Measurements from ENCODE around the gene SIPA1.

The SIPA1 gene

DNA sequence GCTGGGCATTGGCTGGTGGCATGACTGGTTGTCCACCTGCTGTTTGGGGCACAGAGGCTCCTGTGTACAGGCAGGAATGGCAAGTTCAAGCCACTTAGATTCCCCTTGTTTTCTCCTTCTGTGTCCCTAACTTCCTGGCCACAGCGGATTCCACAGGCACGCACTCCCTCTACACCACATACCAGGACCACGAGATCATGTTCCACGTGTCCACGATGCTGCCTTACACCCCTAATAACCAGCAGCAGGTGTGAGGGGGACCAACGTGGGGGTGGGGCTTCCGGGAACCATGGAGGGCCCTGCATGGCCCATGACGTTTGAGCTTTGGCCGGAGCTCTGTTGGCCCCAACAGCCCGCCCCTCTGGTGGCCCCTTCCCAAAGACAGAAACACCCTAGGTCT is 7.8 kb downstream of the SIPA1 start:
- TF ChIP-seq, protein P1, sequence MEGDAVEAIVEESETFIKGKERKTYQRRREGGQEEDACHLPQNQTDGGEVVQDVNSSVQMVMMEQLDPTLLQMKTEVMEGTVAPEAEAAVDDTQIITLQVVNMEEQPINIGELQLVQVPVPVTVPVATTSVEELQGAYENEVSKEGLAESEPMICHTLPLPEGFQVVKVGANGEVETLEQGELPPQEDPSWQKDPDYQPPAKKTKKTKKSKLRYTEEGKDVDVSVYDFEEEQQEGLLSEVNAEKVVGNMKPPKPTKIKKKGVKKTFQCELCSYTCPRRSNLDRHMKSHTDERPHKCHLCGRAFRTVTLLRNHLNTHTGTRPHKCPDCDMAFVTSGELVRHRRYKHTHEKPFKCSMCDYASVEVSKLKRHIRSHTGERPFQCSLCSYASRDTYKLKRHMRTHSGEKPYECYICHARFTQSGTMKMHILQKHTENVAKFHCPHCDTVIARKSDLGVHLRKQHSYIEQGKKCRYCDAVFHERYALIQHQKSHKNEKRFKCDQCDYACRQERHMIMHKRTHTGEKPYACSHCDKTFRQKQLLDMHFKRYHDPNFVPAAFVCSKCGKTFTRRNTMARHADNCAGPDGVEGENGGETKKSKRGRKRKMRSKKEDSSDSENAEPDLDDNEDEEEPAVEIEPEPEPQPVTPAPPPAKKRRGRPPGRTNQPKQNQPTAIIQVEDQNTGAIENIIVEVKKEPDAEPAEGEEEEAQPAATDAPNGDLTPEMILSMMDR (IDR thresholded peaks at IDR 0.05; ENCODE audit: low read depth, low read length) = no peak
- H3K4me3 ChIP-seq (replicated peaks in 1 of 2; ENCODE audit: low read depth in 2 of 2, low read length in 2 of 2) = no peak overlapping the region
- DNase-seq (ENCODE audit: low read depth in 2 of 2) = peak; percentile 14 to 53

DNA sequence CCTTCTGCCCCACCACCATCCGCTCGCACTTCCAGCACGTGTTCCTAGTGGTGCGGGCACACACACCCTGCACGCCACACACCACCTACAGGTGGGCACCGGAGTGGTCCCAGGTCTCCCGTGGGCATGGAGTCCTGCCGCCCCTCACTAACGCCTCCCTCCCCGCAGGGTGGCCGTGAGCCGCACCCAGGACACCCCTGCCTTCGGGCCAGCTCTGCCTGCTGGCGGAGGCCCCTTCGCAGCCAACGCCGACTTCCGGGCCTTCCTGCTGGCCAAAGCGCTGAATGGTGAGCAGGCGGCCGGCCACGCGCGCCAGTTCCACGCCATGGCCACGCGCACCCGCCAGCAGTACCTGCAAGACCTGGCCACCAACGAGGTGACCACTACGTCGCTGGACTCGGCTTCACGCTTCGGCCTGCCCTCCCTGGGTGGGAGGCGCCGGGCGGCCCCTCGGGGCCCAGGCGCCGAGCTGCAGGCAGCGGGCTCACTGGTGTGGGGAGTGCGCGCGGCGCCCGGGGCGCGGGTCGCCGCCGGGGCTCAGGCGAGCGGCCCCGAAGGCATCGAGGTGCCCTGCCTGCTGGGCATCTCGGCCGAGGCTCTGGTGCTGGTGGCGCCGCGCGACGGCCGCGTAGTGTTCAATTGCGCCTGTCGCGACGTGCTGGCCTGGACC is 8.5 kb downstream of the SIPA1 start:
- DNase-seq (ENCODE audit: low read depth in 2 of 2) = no peak
- no peak overlapping the region for H3K4me3 ChIP-seq (replicated peaks in 1 of 2; ENCODE audit: low read depth in 2 of 2, low read length in 2 of 2)
- TF ChIP-seq, protein P1 (IDR thresholded peaks at IDR 0.05; ENCODE audit: low read depth, low read length) = no peak

DNA sequence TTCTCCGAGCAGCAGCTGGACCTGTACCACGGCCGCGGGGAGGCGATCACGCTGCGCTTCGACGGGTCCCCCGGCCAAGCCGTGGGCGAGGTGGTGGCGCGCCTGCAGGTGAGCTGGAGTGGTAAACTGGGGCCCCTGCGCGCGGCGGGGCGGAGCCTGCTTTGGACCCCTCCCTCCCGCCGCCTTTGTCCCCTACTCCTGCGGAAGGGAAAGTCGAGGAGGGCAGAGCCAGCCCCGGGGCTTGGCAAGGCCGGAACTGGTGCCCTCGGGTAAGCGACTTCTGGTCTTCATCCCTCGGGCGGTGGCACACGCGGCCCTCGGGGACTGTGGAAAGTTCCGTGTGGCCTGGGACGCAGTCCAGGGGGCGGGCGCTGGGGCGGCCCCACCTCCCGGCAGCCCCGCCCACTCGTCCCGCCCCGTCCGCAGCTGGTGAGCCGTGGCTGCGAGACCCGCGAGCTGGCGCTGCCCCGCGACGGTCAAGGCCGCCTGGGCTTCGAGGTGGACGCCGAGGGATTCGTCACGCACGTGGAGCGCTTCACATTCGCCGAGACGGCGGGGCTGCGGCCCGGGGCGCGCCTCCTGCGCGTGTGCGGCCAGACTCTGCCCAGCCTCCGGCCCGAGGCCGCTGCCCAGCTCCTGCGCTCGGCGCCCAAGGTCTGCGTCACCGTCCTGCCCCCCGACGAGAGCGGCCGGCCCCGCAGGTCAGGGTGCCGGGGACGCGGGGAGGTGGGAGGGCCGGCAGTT is 9.2 kb downstream of the SIPA1 start:
- H3K4me3 ChIP-seq (replicated peaks in 1 of 2; ENCODE audit: low read depth in 2 of 2, low read length in 2 of 2) = no peak overlapping the region
- TF ChIP-seq, protein P1 (IDR thresholded peaks at IDR 0.05; ENCODE audit: low read depth, low read length) = no peak
- DNase-seq (ENCODE audit: low read depth in 2 of 2) = peak in 1 of 2 donors; percentile 15

DNA sequence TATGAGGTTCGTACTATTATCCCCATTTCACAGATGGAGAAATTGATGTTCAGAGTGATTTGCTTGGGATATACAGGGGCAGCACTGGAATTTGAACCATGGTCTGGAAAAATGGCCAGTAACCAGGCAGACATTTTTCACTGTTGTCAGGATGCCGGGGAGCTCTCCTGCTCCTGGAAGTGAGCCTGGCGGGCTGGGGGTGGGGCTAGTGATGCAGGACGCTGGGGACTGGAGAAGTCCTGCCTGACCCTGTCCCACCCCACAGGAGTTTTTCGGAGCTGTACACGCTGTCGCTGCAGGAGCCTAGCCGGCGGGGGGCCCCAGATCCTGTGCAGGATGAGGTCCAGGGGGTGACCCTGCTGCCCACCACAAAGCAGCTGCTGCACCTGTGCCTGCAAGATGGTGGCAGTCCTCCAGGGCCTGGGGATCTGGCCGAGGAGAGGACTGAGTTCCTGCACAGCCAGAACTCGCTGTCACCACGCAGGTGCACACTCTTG is 11.1 kb downstream of the SIPA1 start:
- H3K4me3 ChIP-seq (replicated peaks in 1 of 2; ENCODE audit: low read depth in 2 of 2, low read length in 2 of 2) = no peak overlapping the region
- TF ChIP-seq, protein P1 (IDR thresholded peaks at IDR 0.05; ENCODE audit: low read depth, low read length) = no peak
- DNase-seq (ENCODE audit: low read depth in 2 of 2) = no peak

DNA sequence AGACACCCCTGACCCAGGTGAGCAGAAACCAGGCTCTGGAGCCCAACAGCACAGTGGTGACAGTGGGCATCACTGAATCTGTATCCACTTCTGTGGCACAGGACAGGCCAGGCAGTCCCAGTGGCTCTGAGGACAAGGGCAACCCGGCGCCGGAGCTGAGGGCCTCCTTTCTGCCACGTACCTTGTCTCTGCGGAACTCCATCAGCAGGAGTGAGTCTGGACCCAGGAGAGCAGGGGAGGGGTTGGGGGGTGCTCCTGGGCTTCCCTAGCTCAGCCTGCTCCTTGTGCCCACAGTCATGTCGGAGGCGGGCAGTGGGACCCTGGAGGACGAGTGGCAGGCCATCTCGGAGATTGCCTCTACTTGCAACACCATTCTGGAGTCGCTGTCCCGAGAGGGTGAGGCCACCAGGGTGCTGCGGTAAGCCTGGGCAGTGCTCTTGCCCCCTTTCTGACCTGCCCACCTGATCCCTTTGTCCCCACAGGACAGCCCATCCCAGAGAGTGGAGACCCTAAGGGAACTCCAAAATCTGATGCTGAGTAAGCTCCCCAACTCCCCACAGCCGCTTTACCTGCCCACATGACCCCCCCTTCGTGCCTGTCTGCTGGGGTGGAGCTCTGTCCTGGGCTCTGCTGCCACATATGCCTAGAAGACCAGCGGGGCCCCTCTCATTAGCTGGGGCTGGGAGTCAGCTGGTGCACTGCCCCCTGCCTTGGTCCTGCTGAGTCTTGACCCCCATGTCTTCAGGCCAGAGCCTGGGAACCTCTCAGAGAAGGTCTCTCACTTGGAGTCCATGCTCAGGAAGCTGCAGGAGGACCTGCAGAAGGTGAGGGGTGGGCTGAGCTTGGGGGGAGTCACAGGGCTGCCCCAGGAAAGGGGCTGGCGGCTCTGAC is 12.0 kb downstream of the SIPA1 start:
- no peak for DNase-seq (ENCODE audit: low read depth in 2 of 2)
- H3K4me3 ChIP-seq (replicated peaks in 1 of 2; ENCODE audit: low read depth in 2 of 2, low read length in 2 of 2) = no peak overlapping the region
- TF ChIP-seq, protein P1 (IDR thresholded peaks at IDR 0.05; ENCODE audit: low read depth, low read length) = no peak

DNA sequence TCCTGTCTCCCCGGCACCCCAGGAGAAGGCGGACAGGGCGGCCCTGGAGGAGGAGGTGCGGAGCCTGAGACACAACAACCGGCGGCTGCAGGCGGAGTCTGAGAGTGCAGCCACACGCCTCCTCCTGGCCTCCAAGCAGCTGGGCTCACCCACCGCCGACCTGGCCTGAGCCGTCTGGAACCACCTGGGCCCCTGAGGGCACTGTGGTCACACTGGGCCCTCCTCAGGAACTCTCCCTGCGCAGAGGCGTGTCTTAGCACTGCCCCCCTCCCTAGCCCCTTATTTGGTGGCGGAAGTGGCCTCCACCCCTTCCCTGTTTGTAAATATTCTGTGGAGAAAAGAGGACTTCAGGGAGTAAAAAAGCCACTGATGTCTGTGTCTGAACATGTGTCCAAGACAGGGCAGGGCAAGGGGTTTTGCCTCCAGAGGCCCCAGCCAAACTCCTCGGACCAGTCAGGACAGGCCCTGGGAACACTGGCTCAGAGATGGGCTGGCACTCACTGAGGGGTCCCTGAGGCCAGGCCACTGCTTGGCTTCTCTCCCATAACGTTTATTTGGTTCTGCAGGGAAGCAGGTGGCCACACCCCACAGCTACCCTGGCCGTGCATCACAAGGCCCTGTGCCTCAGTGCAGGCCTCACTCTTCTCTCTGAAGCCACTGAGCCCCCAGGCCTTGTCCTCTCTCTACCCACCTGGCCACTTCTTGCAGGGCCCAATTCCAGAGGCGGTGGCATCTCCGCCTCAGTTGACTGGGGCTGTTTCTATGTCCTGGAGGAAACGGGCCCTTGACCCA is 12.8 kb downstream of the SIPA1 start:
- no peak overlapping the region for H3K4me3 ChIP-seq (replicated peaks in 1 of 2; ENCODE audit: low read depth in 2 of 2, low read length in 2 of 2)
- DNase-seq (ENCODE audit: low read depth in 2 of 2) = no peak
- TF ChIP-seq, protein P1 (IDR thresholded peaks at IDR 0.05; ENCODE audit: low read depth, low read length) = no peak
